ENCODE data around the gene CLEC10A.

GRCh38 chr17:7070712-7071111, 9.3 kb downstream of the CLEC10A start:
- no peak for TF ChIP-seq CTCF (conservative IDR thresholded peaks at IDR 0.05)
- TF ChIP-seq EZH2 (IDR thresholded peaks at IDR 0.05; ENCODE audit: low read depth) = no peak
